ENCODE data around the gene RAB6A. TPM values are rescaled to one million over a fixed set of nuclear protein-coding genes. Genes with fewer than 3 reads are reported as not detected.
A peak's percentile ranks its signal among the peaks of the same experiment; 100 is the strongest.

RAB6A gene
- total RNA-seq, 1 donor: 158 TPM

- no peak overlapping the region for H3K4me3 ChIP-seq (ENCODE audit: low read depth, low read length)
- TF ChIP-seq CTCF (IDR thresholded peaks at IDR 0.05; ENCODE audit: insufficient read depth, low read length): no peak
- no peak for DNase-seq (ENCODE audit: low read depth)
Observed at GRCh38 chr11:73637012-73637411, 123.9 kb downstream of the RAB6A start.

GRCh38 chr11:73636249-73636648 is 124.6 kb downstream of the RAB6A start:
- no peak for DNase-seq (ENCODE audit: low read depth)
- no peak for TF ChIP-seq CTCF (IDR thresholded peaks at IDR 0.05; ENCODE audit: insufficient read depth, low read length)
- H3K4me3 ChIP-seq (ENCODE audit: low read depth, low read length): no peak overlapping the region

- no peak overlapping the region for H3K4me3 ChIP-seq (ENCODE audit: low read depth, low read length)
- DNase-seq (ENCODE audit: low read depth): no peak
- TF ChIP-seq CTCF (IDR thresholded peaks at IDR 0.05; ENCODE audit: insufficient read depth, low read length): no peak
Observed at GRCh38 chr11:73635721-73636120, 125.2 kb downstream of the RAB6A start.

- H3K4me3 ChIP-seq (ENCODE audit: low read depth, low read length): no peak overlapping the region
- no peak for TF ChIP-seq CTCF (IDR thresholded peaks at IDR 0.05; ENCODE audit: insufficient read depth, low read length)
- no peak for DNase-seq (ENCODE audit: low read depth)
Observed at GRCh38 chr11:73633999-73634398, 126.9 kb downstream of the RAB6A start.

- no peak for TF ChIP-seq CTCF (IDR thresholded peaks at IDR 0.05; ENCODE audit: insufficient read depth, low read length)
- H3K4me3 ChIP-seq (ENCODE audit: low read depth, low read length): no peak overlapping the region
- DNase-seq (ENCODE audit: low read depth): no peak
Observed at GRCh38 chr11:73632996-73633395, 127.9 kb downstream of the RAB6A start.

- no peak for DNase-seq (ENCODE audit: low read depth)
- TF ChIP-seq CTCF (IDR thresholded peaks at IDR 0.05; ENCODE audit: insufficient read depth, low read length): no peak
- no peak overlapping the region for H3K4me3 ChIP-seq (ENCODE audit: low read depth, low read length)
Observed at GRCh38 chr11:73629907-73630306, 131.0 kb downstream of the RAB6A start.

- peak overlapping the region; percentile 50 for H3K4me3 ChIP-seq (ENCODE audit: low read depth, low read length)
- TF ChIP-seq CTCF (IDR thresholded peaks at IDR 0.05; ENCODE audit: insufficient read depth, low read length): peak; percentile 98
- DNase-seq (ENCODE audit: low read depth): peak; percentile 73
Observed at GRCh38 chr11:73625696-73626318, 135.1 kb downstream of the RAB6A start.

Data from fibroblast of the aortic adventitia (primary cell).